H7 (cell line): Measurements from ENCODE around the gene ANKHD1. TPM values are rescaled to one million over a fixed set of nuclear protein-coding genes. Genes with fewer than 3 reads are reported as not detected.

Experiments used
- DNase-seq: peaks from one replicate; pipeline ENCODE4 v3.0.0; 2012
- H3K27me3 ChIP-seq: 2 replicates; pipeline ENCODE4 v1.6.0; 2011; ENCODE audit warnings: mild to moderate bottlenecking, low read length; ENCODE audit not compliant: control insufficient read depth, insufficient read depth
- H3K36me3 ChIP-seq: replicated peaks from 2 replicates; pipeline ENCODE4 v1.5.1; 2011; ENCODE audit warnings: low read length; ENCODE audit not compliant: control insufficient read depth, insufficient read depth
- H3K4me3 ChIP-seq: 2 replicates; pipeline ENCODE4 v1.5.1; 2011; ENCODE audit warnings: low read depth, mild to moderate bottlenecking, control low read depth, low read length, moderate library complexity; ENCODE audit not compliant: insufficient read depth
- total RNA-seq: library from RNA; depleted of rRNA; stranded (reverse); fragments of >200 nt; shearing (Covaris generic); gene quantifications from 2 replicates; pipeline ENCODE4 v1.2.3, GENCODE V29; 2014; rRNA removed

Gene ANKHD1
- total RNA-seq, 1 experiment from 2014 or later = 49.2 TPM

DNA sequence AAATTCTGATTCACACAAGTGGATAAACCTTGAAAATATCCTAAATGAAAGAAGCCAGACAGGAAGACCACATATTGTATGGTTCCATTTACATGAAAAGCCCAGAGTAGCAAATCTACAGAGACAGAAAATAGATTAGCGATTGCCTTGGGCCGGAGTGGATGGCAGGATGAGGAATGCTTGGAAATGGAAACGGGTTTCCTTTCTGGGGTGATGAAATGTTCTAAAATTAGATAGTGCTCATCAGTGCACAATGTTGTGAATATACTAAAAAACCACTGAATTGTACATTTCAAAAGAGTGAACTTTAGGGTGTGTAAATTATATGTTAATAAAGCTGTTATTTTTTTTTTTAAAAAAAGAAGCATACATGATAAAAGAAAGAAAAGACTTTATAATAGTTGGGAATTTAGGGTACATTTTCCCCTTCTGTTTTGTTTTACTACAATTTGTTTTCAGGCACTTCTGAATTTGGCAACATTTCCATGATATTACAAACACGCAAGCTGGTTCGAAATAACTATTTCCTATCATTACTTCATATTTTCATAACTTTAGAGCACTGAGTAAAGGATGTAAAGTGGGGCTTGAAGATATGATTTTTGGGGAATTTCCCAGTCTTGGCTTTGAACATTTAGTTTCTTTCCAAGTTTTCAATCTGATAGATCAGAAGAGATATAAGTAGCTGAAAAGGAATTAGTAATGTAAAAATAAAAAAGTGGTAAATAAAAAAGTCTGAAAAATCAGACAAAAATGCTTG, 186.9 kb downstream of the ANKHD1 start:
- Histone ChIP-seq H3K4me3 (no peak overlapping the region), H3K36me3 (no peaks in the 10 kb centered on the region), H3K27me3 (no peaks in the 10 kb centered on the region)
- DNase-seq = no peak

Other genes with a start within 250 kb of the ANKHD1 start
- gene CYSTM1, start 226.6 kb upstream of the ANKHD1 start, total RNA-seq = 55.5 and 61.1 TPM in 2 replicates
- 81.8 and 82.9 TPM in 2 replicates for gene PFDN1, start 98.7 kb upstream of the ANKHD1 start, total RNA-seq
- 1.6 and 2.3 TPM in 2 replicates for gene HBEGF, start 55.2 kb upstream of the ANKHD1 start, total RNA-seq
- gene SLC4A9, start 41.6 kb upstream of the ANKHD1 start, total RNA-seq = 0.33 TPM in 1 of 2 replicates, not detected in the other
- gene EIF4EBP3, start 145.8 kb downstream of the ANKHD1 start, total RNA-seq = 0.28 and 2.2 TPM in 2 replicates
- 26.7 and 36.4 TPM in 2 replicates for gene SRA1, start 155.6 kb downstream of the ANKHD1 start, total RNA-seq
- gene APBB3, start 162.8 kb downstream of the ANKHD1 start, total RNA-seq = 9.2 and 24.0 TPM in 2 replicates
- gene SLC35A4, start 163.0 kb downstream of the ANKHD1 start, total RNA-seq = 22.6 and 31.7 TPM in 2 replicates
- gene CD14, start 231.3 kb downstream of the ANKHD1 start, total RNA-seq = 0.21 TPM in 1 of 2 replicates, not detected in the other
- 27.1 and 34.4 TPM in 2 replicates for gene TMCO6, start 237.6 kb downstream of the ANKHD1 start, total RNA-seq
- gene NDUFA2, start 245.8 kb downstream of the ANKHD1 start, total RNA-seq = 136 and 144 TPM in 2 replicates
- 55.5 and 76.3 TPM in 2 replicates for gene IK, start 246.0 kb downstream of the ANKHD1 start, total RNA-seq